ENCODE results near the gene OSBPL3. TPM values are rescaled to one million over a fixed set of nuclear protein-coding genes. Genes with fewer than 3 reads are reported as not detected.

The OSBPL3 gene
- total and polyA plus RNA-seq, 4 donors, result 4.7 to 13.7 (median 5.7) TPM

GRCh38 chr7:24750441-24751055 is 229.4 kb downstream of the OSBPL3 start:
- Histone ChIP-seq H3K4me1 (ENCODE audit: control insufficient read depth, insufficient read depth, low read length) (peaks cover 10% of the 10 kb centered on the region), H3K36me3 (ENCODE audit: control insufficient read depth, insufficient read depth, low read length) (no peaks in the 10 kb centered on the region), H3K27me3 (ENCODE audit: control insufficient read depth, insufficient read depth, low read length) (no peaks in the 10 kb centered on the region), H3K4me3 (ENCODE audit: low read depth, low read length) (no peak overlapping the region), H3K27ac (ENCODE audit: low read depth, low read length) (no peak overlapping the region), H3K9me3 (ENCODE audit: control insufficient read depth, insufficient read depth, low read length) (no peaks in the 10 kb centered on the region)
- DNase-seq (ENCODE audit: low read depth in 4 of 6, low spot score in 6 of 6), result no peak
- 89% methylated on average over 1 of the region's 3 CpGs for WGBS (ENCODE audit: insufficient coverage)

- no peak overlapping the region for H3K27ac ChIP-seq (ENCODE audit: low read depth, low read length)
- DNase-seq (ENCODE audit: low read depth in 4 of 6, low spot score in 6 of 6), result no peak
- H3K9me3 ChIP-seq (ENCODE audit: control insufficient read depth, insufficient read depth, low read length), result no peaks in the 10 kb centered on the region
- no peaks in the 10 kb centered on the region for H3K27me3 ChIP-seq (ENCODE audit: control insufficient read depth, insufficient read depth, low read length)
- no peak overlapping the region for H3K4me3 ChIP-seq (ENCODE audit: low read depth, low read length)
- WGBS (ENCODE audit: insufficient coverage), result no CpG with 5 or more reads among the region's 2 CpGs
- peaks cover under 1% of the 10 kb centered on the region for H3K36me3 ChIP-seq (ENCODE audit: control insufficient read depth, insufficient read depth, low read length)
- H3K4me1 ChIP-seq (ENCODE audit: control insufficient read depth, insufficient read depth, low read length), result peaks cover 7% of the 10 kb centered on the region
These were observed 231.5 kb downstream of the OSBPL3 start for GRCh38 chr7:24748521-24748920.

Other genes starting within 250 kb of the OSBPL3 start
- 10 to 100 TPM; 12.0 to 23.0 TPM for gene GSDME, start 222.7 kb downstream of the OSBPL3 start, total RNA-seq
- gene GSDME, start 222.7 kb downstream of the OSBPL3 start, polyA plus RNA-seq (ENCODE audit: insufficient read length in 2 of 2), result 10 to 100 TPM; 45.5 to 53.6 TPM
- gene CYCS, start 145.1 kb upstream of the OSBPL3 start, total RNA-seq, result 100 to 1,000 TPM in 1 of 2 donors, 10 to 100 TPM in 1; 94.7 to 121 TPM
- gene CYCS, start 145.1 kb upstream of the OSBPL3 start, polyA plus RNA-seq (ENCODE audit: insufficient read length in 2 of 2), result 100 to 1,000 TPM; 234 to 271 TPM
- gene NPVF, start 248.3 kb upstream of the OSBPL3 start, total RNA-seq, result under 1 TPM in 1 of 2 donors, not detected in 1; 0.17 TPM
- not detected for gene NPVF, start 248.3 kb upstream of the OSBPL3 start, polyA plus RNA-seq (ENCODE audit: insufficient read length in 2 of 2)